ENCODE measurements around the gene WFDC11. TPM values are rescaled to one million over a fixed set of nuclear protein-coding genes. Genes with fewer than 3 reads are reported as not detected.
"Not testable (repeated sequence)": the region's sequence is repeated elsewhere in the genome, so short reads cannot be mapped to it uniquely, and the experiment has no call there.

WFDC11 gene
- total RNA-seq, 1 donor from 2014 or later = not detected

DNA sequence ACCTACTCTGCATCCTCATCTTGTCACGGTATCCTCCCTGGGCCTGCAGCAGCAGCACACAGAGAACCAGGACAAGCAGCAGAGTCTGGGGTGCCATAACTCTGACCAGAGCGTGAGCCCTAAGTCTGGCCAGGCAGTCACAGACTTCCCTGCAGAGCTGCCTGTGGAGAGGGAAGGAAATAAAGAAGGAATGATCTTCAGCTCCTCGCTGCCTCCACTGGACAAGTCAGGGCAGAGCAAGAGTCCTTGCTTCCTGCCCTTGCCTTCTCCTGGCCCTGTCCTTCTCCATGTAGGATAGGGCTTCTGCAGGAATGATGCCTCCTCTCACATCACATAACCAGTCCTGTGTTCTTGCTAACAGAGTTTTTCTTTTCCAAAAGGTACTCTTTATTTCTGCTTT, 15.9 kb upstream of the WFDC11 start:
- Histone ChIP-seq H3K36me3 (no peaks in the 10 kb centered on the region), H3K27me3 (no peaks in the 10 kb centered on the region), H3K27ac (no peak overlapping the region), H3K4me1 (no peaks in the 10 kb centered on the region), H3K9me3 (peaks cover 0 to 7% of the 10 kb centered on the region in 2 donors), H3K4me3 (no peak overlapping the region)
- DNase-seq (ENCODE audit: low spot score in 2 of 2) = no peak
- TF ChIP-seq, protein P1, sequence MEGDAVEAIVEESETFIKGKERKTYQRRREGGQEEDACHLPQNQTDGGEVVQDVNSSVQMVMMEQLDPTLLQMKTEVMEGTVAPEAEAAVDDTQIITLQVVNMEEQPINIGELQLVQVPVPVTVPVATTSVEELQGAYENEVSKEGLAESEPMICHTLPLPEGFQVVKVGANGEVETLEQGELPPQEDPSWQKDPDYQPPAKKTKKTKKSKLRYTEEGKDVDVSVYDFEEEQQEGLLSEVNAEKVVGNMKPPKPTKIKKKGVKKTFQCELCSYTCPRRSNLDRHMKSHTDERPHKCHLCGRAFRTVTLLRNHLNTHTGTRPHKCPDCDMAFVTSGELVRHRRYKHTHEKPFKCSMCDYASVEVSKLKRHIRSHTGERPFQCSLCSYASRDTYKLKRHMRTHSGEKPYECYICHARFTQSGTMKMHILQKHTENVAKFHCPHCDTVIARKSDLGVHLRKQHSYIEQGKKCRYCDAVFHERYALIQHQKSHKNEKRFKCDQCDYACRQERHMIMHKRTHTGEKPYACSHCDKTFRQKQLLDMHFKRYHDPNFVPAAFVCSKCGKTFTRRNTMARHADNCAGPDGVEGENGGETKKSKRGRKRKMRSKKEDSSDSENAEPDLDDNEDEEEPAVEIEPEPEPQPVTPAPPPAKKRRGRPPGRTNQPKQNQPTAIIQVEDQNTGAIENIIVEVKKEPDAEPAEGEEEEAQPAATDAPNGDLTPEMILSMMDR (IDR thresholded peaks at IDR 0.05) = no peak
- intact Hi-C loops (cut with DNase I) = no loop called here

DNA sequence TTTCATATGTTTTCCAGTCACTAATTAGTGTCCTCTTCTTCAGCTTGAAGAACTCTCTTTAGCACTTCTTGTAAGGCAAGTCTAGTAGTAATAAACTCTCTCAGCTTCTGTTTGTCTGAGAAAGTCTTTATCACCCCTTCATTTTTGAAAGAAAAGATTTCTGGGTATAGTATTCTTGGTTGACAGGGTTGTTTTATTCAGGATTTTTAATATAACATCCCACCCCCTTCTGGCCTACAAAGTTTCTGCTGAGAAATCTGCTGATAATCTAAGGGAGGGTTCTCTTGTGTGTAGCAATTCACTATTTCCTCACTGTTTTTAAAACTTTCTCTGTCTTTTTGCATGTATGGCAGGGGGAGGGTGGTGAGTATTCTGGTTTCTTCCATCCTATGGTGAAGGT, 9.6 kb upstream of the WFDC11 start:
- Histone ChIP-seq H3K36me3 (no peaks in the 10 kb centered on the region), H3K4me1 (no peaks in the 10 kb centered on the region), H3K27me3 (no peaks in the 10 kb centered on the region), H3K4me3 (no peak overlapping the region), H3K9me3 (peaks cover 15 to 34% of the 10 kb centered on the region in 2 donors), H3K27ac (no peak overlapping the region)
- TF ChIP-seq, protein P1 (IDR thresholded peaks at IDR 0.05) = no peak
- intact Hi-C loops (cut with DNase I) = no loop called here
- DNase-seq (ENCODE audit: low spot score in 2 of 2) = no peak

DNA sequence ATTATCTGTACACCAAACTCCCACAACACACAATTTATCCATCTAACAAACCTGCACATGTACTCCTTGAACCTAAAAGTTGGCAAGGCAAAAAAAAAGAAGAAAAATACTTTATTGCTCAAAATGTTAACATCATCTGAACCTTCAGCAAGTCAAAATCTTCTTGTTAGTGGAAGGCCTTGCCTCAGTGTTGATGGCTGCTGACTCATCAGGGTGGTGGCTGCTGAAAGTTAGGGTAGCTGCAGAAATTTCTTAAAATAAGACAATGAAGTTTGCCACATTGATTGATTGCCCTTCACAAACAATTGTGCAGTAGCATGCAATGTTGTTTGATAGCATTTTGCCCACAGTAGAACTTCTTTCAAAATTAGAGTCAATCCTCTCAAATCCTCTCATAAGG, 2.7 kb upstream of the WFDC11 start:
- H3K27ac ChIP-seq = no peak overlapping the region

DNA sequence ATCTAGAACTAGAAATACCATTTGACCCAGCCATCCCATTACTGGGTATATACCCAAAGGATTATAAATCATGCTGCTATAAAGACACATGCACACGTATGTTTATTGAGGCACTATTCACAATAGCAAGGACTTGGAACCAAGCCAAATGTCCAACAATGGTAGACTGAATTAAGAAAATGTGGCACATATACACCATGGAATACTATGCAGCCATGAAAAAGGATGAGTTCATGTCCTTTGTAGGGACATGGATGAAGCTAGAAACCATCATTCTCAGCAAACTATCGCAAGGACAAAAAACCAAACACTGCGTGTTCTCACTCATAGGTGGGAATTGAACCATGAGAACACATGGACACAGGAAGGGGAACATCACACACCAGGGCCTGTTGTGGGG, 13.0 kb downstream of the WFDC11 start:
- DNase-seq (ENCODE audit: low spot score in 2 of 2); H3K9me3 ChIP-seq; H3K27me3 ChIP-seq; H3K27ac ChIP-seq; intact Hi-C loops (cut with DNase I); H3K36me3 ChIP-seq; H3K4me3 ChIP-seq; H3K4me1 ChIP-seq: not testable (repeated sequence)

More for the DNA sequence above, 2.7 kb upstream of the WFDC11 start:
- H3K9me3 ChIP-seq = peaks cover 0 to 10% of the 10 kb centered on the region in 2 donors
- TF ChIP-seq, protein P1 (IDR thresholded peaks at IDR 0.05) = no peak
- no peak for DNase-seq (ENCODE audit: low spot score in 2 of 2)
- intact Hi-C loops (cut with DNase I) = no loop called here
- no peak overlapping the region for H3K4me3 ChIP-seq
- no peaks in the 10 kb centered on the region for H3K4me1 ChIP-seq
- no peaks in the 10 kb centered on the region for H3K27me3 ChIP-seq
- no peaks in the 10 kb centered on the region for H3K36me3 ChIP-seq

DNA sequence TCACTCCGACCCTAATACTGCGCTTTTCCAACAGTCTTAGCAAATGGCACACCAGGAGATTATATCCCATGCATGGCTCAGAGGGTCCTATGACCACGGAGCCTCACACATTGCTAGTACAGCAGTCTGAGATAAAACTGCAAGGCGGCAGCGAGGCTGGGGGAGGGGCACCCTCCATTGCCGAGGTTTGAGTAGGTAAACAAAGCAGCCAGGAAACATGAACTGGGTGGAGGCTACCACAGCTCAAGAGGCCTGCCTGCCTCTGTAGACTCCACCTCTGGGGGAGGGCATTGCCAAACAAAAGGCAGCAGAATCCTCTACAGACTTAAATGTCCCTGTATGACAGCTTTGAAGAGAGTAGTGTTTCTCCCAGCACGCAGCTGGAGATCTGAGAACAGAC, 18.3 kb downstream of the WFDC11 start:
- H3K36me3 ChIP-seq; DNase-seq (ENCODE audit: low spot score in 2 of 2); intact Hi-C loops (cut with DNase I); H3K27me3 ChIP-seq; H3K27ac ChIP-seq; H3K4me3 ChIP-seq; H3K4me1 ChIP-seq; H3K9me3 ChIP-seq: not testable (repeated sequence)

DNA sequence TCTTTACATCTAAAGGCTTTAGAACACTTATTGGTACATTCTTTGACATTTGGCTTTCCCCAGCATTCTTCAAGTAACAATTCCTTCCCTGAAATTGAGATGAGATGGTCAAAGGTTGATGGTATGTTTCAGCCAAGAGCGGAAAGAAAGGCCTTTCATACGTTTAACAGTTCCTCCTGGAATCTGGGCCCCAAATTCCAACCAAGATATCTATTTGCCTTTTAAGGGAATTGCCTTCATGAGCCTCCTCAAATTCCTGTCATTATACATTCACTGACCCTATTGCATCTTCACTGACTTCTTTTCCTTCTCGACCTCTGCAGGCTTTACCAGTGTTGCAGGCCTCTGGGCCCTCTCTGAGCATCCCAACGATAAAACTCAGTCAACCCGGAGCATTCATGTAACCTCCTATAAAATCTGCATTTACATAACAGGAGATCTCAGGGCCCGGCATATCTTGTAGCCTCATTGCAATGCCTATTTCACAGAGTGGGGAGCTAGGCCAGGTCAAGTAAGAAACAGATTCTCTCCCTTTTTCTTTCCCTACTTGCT, 20.7 kb downstream of the WFDC11 start:
- no peaks in the 10 kb centered on the region for H3K9me3 ChIP-seq
- intact Hi-C loops (cut with DNase I) = no loop called here
- no peak for DNase-seq (ENCODE audit: low spot score in 2 of 2)
- no peaks in the 10 kb centered on the region for H3K27me3 ChIP-seq
- TF ChIP-seq, protein P1 (IDR thresholded peaks at IDR 0.05) = no peak
- no peak overlapping the region for H3K27ac ChIP-seq
- no peaks in the 10 kb centered on the region for H3K36me3 ChIP-seq
- no peaks in the 10 kb centered on the region for H3K4me1 ChIP-seq
- no peak overlapping the region for H3K4me3 ChIP-seq

DNA sequence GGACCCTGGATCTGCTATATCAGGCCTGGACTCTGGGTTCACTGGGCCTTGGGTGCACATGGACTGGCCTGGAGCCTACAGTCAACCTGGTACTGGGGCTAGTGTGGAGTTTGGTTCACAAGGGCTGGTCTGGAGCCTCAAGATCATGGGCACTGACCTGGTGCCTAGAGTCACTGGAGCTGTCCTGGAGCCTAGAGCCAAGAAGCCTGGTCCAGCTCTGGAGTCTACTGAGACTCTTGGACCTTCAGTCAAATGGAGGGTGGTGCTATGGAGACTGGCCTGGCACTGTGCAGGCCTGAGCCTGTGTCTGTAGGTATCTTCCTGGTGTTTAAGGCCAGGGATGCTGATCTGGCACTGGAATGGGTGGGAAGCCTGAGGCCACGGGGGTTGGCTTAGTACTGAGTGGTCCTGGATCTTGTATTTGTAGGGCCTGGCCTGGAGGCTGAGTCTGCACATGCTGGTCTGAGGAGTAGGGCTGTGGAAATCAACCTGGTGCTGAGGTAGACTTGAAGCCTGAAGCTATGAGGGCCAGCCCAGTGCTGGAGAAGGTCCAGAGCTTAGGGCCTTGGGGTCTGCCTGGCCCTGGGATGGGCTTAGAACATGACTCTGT, 22.5 kb downstream of the WFDC11 start:
- TF ChIP-seq, protein P1 (IDR thresholded peaks at IDR 0.05) = no peak
- no peak overlapping the region for H3K4me3 ChIP-seq
- intact Hi-C loops (cut with DNase I) = no loop called here
- no peaks in the 10 kb centered on the region for H3K27me3 ChIP-seq
- H3K4me1 ChIP-seq = no peaks in the 10 kb centered on the region
- H3K36me3 ChIP-seq = no peaks in the 10 kb centered on the region
- no peaks in the 10 kb centered on the region for H3K9me3 ChIP-seq
- DNase-seq (ENCODE audit: low spot score in 2 of 2) = no peak
- no peak overlapping the region for H3K27ac ChIP-seq
